ENCODE results near the gene RAI1. TPM values are rescaled to one million over a fixed set of nuclear protein-coding genes. Genes with fewer than 3 reads are reported as not detected.
"Not testable (repeated sequence)": the region's sequence is repeated elsewhere in the genome, so short reads cannot be mapped to it uniquely, and the experiment has no call there.

RAI1 gene
- total RNA-seq, 1 experiment from 2014 or later, result 8.8 TPM

- no peak for DNase-seq (ENCODE audit: low spot score)
These were observed 116.8 kb downstream of the RAI1 start for GRCh38 chr17:17798010-17798556.

GRCh38 chr17:17798573-17799255, 117.5 kb downstream of the RAI1 start:
- no peak for DNase-seq (ENCODE audit: low spot score)

GRCh38 chr17:17800504-17801021, 119.3 kb downstream of the RAI1 start:
- DNase-seq (ENCODE audit: low spot score), result no peak

- DNase-seq (ENCODE audit: low spot score), result no peak
These were observed 120.7 kb downstream of the RAI1 start for GRCh38 chr17:17801800-17802481.

- DNase-seq (ENCODE audit: low spot score), result no peak
These were observed 122.7 kb downstream of the RAI1 start for GRCh38 chr17:17804007-17804406.

- DNase-seq (ENCODE audit: low spot score), result no peak
These were observed 124.3 kb downstream of the RAI1 start for GRCh38 chr17:17805575-17805974.

- DNase-seq (ENCODE audit: low spot score), result no peak
These were observed 124.8 kb downstream of the RAI1 start for GRCh38 chr17:17806035-17806434.

GRCh38 chr17:17806611-17807274, 125.5 kb downstream of the RAI1 start:
- DNase-seq (ENCODE audit: low spot score), result no peak

GRCh38 chr17:17807440-17807839, 126.2 kb downstream of the RAI1 start:
- no peak for DNase-seq (ENCODE audit: low spot score)

GRCh38 chr17:17808200-17808599, 126.9 kb downstream of the RAI1 start:
- DNase-seq (ENCODE audit: low spot score), result not testable (repeated sequence)

GRCh38 chr17:17808706-17809432, 127.6 kb downstream of the RAI1 start:
- peak; percentile 29 for DNase-seq (ENCODE audit: low spot score)

GRCh38 chr17:17809531-17810083, 128.3 kb downstream of the RAI1 start:
- no peak for DNase-seq (ENCODE audit: low spot score)

GRCh38 chr17:17810084-17810894, 129.0 kb downstream of the RAI1 start:
- DNase-seq (ENCODE audit: low spot score), result no peak

GRCh38 chr17:17810895-17811248, 129.6 kb downstream of the RAI1 start:
- no peak for DNase-seq (ENCODE audit: low spot score)

- DNase-seq (ENCODE audit: low spot score), result no peak
These were observed 130.3 kb downstream of the RAI1 start for GRCh38 chr17:17811381-17812210.

- peak; percentile 39 for DNase-seq (ENCODE audit: low spot score)
These were observed 131.2 kb downstream of the RAI1 start for GRCh38 chr17:17812211-17813054.

GRCh38 chr17:17813055-17813724, 131.9 kb downstream of the RAI1 start:
- DNase-seq (ENCODE audit: low spot score), result no peak

- DNase-seq (ENCODE audit: low spot score), result no peak
These were observed 132.5 kb downstream of the RAI1 start for GRCh38 chr17:17813725-17814095.
